Left colon (tissue), 2 donors: ENCODE results near the gene MACIR. TPM values are rescaled to one million over a fixed set of nuclear protein-coding genes. Genes with fewer than 3 reads are reported as not detected.

Experiments
- ATAC-seq: fragments of 200-7000 bp; cut with Tn5 transposase; one replicate; pipeline ENCODE4 v1.9.1; 2020; ENCODE audit warnings: mild to moderate bottlenecking, moderate library complexity
- DNase-seq, 2 donors: peaks; one replicate each; pipeline ENCODE4 v3.0.0-alpha.2; 2020
- intact Hi-C, 2 donors: fragments of 100-400 bp; cut with DNase I in 1 of 2; cut with micrococcal nuclease in 1 of 2; formaldehyde crosslinking; loops; one replicate each; pipeline versions ENCODE4 v1.11.2 to v1.14.0; 2022; cut with DNase I, micrococcal nuclease
- total RNA-seq, 2 donors: library from RNA; stranded (reverse); fragmentation: NEBNext Ultra II Directional; extraction: Animal tissue kit (Norgen Biotek cat#: 25700); gene quantifications; one replicate each; pipeline ENCODE4 v1.2.1, GENCODE V29; 2021
- donor health status: DM: no; HTN: no; CAD: no.
- donor health status: DM: yes; HTN: yes; CAD: no.

Gene MACIR
- total RNA-seq, 2 donors from 2014 or later, result 54.5 to 61.4 TPM

GRCh38 chr5:103280967-103281366, 22.4 kb downstream of the MACIR start:
- intact Hi-C loops, result no loop called here
- ATAC-seq, result no peak
- DNase-seq, result no peak

GRCh38 chr5:103283120-103283519, 24.6 kb downstream of the MACIR start:
- no peak for ATAC-seq
- no peak for DNase-seq
- intact Hi-C loops, result no loop called here

DNA sequence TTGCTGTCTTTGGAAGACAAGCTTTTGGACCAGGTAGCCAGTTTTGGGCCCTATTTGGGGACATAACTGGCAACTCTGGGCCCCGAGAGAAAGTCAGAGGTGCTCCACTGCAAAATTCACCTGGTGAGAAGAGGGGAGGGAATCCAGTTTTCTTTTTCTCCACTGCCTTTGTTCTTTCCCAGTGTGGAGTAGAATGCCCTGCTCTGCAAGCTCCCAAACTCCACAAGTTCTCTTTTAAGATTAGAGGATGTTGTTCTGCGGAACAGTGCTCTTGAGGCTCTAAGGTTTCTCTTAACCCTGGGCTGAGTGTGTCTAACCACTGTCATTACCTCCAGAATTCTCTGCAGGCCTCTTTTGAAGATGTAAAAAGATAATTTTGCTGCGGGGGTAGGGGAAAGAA, 25.3 kb downstream of the MACIR start:
- DNase-seq (no peak), ATAC-seq (no peak)
- intact Hi-C loops, result no loop called here

DNA sequence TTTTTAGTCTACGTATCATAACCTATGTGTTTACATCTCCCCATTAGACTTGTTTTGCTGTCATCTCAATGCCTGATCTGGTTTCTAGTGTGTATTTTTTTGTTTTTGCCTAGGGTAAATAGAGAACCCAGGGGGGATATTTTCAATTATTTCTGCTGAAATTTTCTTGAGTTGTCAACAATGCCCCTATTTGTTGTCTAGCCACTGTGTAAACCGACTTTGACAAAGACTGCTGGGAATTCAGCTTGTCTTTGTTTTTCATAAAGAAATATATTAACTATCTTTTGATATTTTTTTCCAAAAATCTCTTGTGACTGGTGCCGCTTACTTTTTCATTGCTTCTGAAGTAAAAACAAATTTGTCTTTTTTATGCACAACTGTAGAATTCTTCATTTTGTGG, 28.1 kb downstream of the MACIR start:
- ATAC-seq (no peak), DNase-seq (no peak)
- intact Hi-C loops, result no loop called here

DNA sequence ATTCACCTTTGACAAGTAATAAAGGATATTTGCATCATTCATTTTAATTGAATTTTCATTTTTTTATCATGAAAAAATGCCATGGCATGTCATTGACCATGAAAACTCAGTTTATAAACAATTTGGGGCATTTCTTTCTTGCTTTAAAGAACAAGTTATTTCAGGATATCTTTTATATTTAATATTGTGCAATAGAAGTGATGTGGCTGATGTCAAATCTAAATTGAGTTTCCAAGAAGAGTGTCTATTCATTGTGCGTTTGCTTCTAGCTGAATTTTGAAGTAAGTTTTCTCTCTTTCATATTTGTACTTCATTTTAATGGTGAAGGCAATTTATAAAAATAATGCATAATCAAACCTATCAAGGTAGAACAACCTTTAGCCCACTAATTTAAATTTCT, 30.5 kb downstream of the MACIR start:
- no peak for DNase-seq
- intact Hi-C loops, result no loop called here
- no peak for ATAC-seq

DNA sequence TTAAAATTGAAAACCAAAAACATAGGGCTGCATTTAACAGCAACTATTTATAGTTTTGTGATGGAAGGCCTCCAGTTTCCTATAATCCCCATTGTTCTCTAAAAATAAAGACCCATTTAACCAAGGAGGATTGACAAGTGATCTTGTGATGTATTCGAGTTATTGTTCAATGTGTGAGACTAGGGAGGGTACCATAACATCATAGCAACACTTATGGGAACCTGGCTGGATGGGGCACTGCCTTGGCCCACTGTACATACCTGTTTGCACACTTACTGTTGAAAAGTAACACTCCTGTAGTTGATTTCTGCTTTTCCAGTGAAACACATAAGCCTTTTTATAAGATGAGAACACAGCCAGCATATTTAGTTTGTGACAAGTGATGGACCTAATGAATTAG, 32.3 kb downstream of the MACIR start:
- no peak for DNase-seq
- no peak for ATAC-seq
- intact Hi-C loops, result no loop called here

DNA sequence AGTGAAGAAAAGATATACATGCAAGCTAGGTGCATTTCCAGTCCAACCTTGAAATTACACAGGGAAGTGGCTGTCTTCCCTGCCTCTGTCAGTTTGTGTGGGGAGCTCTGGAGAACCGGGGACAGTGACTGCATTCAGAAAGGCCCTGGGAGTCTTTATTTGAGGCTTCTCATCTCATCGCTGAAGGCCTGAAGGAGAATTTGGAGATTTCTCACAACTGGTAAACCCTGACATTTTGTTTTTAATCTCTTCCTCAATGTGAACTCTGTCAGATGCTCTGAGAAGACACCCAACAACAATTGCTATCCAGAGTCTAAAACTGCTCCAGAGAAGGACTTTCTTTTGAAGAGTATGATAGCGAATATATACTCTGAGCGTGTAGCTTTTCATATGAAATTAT, 33.0 kb downstream of the MACIR start:
- DNase-seq, result no peak
- no peak for ATAC-seq
- intact Hi-C loops, result no loop called here

DNA sequence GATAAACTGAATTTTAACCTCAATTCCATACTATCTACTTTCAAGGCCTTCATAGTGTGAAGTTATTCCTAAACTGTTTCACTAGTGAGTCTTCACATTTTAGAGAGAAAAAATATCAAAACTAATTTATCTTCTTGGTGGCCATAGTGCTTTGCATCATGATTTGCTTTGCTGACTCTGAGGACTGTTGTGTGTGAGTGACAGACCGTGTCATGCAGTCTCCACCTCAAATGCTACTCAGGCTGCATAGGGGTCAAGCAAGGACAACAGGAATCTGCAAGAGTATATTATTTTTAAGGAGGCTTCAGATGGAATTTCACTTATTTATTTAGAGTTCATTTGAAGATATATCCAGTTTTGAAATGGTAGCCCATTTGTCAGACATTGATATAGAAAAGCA, 34.5 kb downstream of the MACIR start:
- ATAC-seq (no peak), DNase-seq (no peak)
- intact Hi-C loops, result no loop called here

- intact Hi-C loops, result no loop called here
- ATAC-seq (no peak), DNase-seq (no peak)
Observed at GRCh38 chr5:103293719-103294118, 35.2 kb downstream of the MACIR start.

GRCh38 chr5:103294906-103295305, 36.3 kb downstream of the MACIR start:
- intact Hi-C loops, result no loop called here
- no peak for ATAC-seq

DNA sequence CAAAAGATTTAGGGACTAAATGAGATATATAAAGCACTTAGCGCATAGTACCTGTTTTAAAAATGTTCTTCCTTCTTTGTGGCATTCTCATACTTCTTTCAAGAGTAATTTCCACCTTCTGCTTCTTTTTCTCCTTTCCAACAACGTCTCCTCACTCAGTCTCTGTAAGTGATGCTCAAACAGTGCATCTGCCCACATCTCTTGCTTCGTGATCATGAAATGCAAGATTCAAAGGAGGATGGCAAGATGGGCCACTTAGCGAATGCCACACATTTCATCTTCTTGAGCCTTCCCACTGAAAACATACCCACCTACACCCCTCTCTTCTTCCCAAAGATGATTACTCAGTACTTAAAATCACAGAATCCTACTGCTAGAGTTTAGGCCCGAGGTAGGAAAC, 36.9 kb downstream of the MACIR start:
- ATAC-seq (no peak), DNase-seq (no peak)
- intact Hi-C loops, result no loop called here

More at GRCh38 chr5:103294906-103295305, 36.3 kb downstream of the MACIR start:
- DNase-seq, result no peak

DNA sequence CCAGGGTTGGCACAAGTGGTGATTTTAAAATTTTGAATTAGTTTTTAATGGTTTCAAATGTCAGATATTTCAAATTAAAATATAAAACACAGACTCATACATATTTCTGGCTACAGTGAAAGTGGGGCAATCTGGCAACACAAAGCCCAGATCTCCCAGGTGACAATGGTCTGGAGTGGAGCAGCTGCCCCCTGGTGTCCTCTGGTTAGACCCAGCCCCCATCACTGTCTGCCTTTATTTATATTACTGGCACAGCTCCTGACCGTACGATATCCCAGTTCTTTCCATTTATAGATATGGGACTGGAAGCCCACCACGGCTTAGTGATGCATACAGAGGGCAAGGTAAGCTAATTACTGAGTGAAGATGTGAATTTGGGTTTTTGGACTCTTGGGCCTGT, 37.3 kb downstream of the MACIR start:
- no peak for ATAC-seq
- DNase-seq, result no peak
- intact Hi-C loops, result no loop called here

GRCh38 chr5:103298117-103298516, 39.6 kb downstream of the MACIR start:
- DNase-seq, result no peak
- intact Hi-C loops, result no loop called here
- no peak for ATAC-seq

GRCh38 chr5:103298607-103299188, 40.1 kb downstream of the MACIR start:
- DNase-seq (no peak), ATAC-seq (no peak)
- intact Hi-C loops, result no loop called here

GRCh38 chr5:103305809-103306208, 47.2 kb downstream of the MACIR start:
- intact Hi-C loops, result no loop called here
- ATAC-seq (peak; percentile 98), DNase-seq (no peak)

DNA sequence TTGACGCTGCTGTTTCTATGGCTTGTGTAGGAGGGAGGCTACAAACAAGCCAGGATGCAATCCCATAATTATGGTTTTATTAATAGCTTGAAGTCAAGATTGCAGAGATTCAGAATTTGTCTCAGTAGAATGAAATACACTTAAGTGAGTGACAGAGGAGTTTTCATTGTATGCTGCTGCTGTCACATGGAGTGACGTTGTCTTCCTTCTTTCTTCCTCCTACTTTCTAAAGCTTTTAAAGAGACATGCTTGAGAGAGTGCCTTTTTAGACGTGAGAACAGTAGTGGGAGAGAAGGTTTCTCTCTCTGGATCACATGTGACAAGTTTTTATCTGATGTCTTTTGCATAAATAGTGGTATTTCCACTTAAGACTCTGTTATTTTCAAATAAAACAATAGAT, 48.9 kb downstream of the MACIR start:
- DNase-seq (no peak), ATAC-seq (no peak)
- intact Hi-C loops, result no loop called here

DNA sequence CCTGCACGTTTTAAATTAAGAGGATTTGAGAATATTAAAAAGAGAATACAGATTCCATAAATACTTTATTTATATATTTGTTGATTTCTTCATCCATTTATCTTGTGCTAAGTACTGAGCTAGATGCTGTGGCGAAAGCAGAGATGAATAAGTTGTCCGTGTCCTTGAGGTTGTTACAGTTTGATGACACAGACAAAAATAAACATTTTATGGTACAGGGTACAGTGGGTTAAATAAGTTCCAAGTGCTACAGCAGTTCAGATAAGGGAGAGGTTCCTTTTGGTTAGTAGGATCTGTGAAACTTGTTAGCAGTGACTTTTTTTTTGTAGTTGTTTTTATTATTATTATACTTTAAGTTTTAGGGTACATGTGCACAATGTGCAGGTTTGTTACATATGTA, 50.2 kb downstream of the MACIR start:
- ATAC-seq (no peak), DNase-seq (no peak)
- intact Hi-C loops, result no loop called here

- ATAC-seq (no peak), DNase-seq (no peak)
- intact Hi-C loops, result no loop called here
Observed at GRCh38 chr5:103313056-103313455, 54.5 kb downstream of the MACIR start.

GRCh38 chr5:103315455-103315854, 56.9 kb downstream of the MACIR start:
- intact Hi-C loops, result no loop called here
- DNase-seq (no peak), ATAC-seq (no peak)

- intact Hi-C loops, result no loop called here
- DNase-seq (no peak), ATAC-seq (no peak)
Observed at GRCh38 chr5:103327451-103327850, 68.9 kb downstream of the MACIR start.

- no peak for DNase-seq
- ATAC-seq, result peak; percentile 64
- intact Hi-C loops, result no loop called here
Observed at GRCh38 chr5:103327893-103328292, 69.3 kb downstream of the MACIR start.
